Heart left ventricle (tissue), 13 donors: ENCODE measurements around the gene PCED1A.

ENCODE experiments used
- CTCF ChIP-seq, 12 donors: fragments of 200-600 bp; sonication (generic) in 4 of 12; IDR thresholded peaks; one replicate each; pipeline versions ENCODE4 v1.5.0 to v1.8.0; 2018 to 2022; ENCODE audit warnings: antibody characterized with exemption in 12 of 12, mild to moderate bottlenecking in 5 of 12
- POLR2A ChIP-seq, 2 donors: fragments of 450-650 bp; IDR thresholded peaks; one replicate each; pipeline ENCODE4 v1.6.1; 2017; ENCODE audit warnings: antibody characterized with exemption in 2 of 2, mild to moderate bottlenecking in 2 of 2, moderate library complexity in 2 of 2
- donor health status: ischemic (EF 13 %, LVEDD 7.1; RV severe dilation, severe dysfunction).
- donor health status: DM: no; HTN: yes; CAD: no.
- donor health status: DM: no; HTN: no; CAD: no.
- donor health status: ischemic (EF 25% LVEDD 6.9; RV normal size, moderate dysfunction).
- donor health status: ischemic (EF 25% LVEDD 5.7; RV mildly dilated, moderate dysfunction).
- donor health status: ischemic (EF 35%, LVEDD 5.7; RV mildly dilated, moderate dysfunction).
- donor health status: nonischemic (EF 11% LVEDD 7.7; RV severe dilation, severe dysfunction).
- donor health status: DM: yes; HTN: yes; CAD: no.
- donor health status: PGD.
- donor health status: ischemic (EF 29% LVEDD 5.4; RV normal size, mild dysfunction).
- donor health status: nonischemic (EF 23%, LVEDD 6.1; RV moderate dilation, normal function).

- TF ChIP-seq CTCF (IDR thresholded peaks at IDR 0.05) (no peak), POLR2A (IDR thresholded peaks at IDR 0.05) (no peak)
Observed at GRCh38 chr20:2869381-2869780, 28.9 kb upstream of the PCED1A start.
